Measurements from ENCODE around the gene CHCHD4.

The CHCHD4 gene

DNA sequence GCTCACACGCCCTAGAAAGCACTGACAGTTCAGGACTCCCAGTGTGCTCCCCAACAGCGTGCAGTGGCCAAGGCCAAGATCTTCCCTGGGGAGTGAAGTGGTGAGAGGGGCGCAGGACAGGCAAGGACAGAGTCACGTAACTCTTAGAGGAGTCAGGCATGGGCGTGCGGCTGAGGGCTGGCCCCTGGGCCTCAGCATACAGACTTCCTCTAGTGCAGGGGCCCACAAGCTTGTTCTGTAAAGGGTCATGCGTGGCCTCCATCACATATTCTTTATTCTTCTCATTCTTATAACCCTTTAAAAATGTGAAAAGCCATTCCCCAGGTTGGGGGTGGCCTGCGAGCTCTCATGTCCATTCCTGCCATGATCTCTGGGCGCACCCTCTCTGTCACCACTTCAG is 25.4 kb upstream of the CHCHD4 start:
- DNase-seq (ENCODE audit: low read depth in 2 of 2) = no peak

GRCh38 chr3:14148041-14148985 is 23.6 kb upstream of the CHCHD4 start:
- no peak for DNase-seq (ENCODE audit: low read depth in 2 of 2)

DNA sequence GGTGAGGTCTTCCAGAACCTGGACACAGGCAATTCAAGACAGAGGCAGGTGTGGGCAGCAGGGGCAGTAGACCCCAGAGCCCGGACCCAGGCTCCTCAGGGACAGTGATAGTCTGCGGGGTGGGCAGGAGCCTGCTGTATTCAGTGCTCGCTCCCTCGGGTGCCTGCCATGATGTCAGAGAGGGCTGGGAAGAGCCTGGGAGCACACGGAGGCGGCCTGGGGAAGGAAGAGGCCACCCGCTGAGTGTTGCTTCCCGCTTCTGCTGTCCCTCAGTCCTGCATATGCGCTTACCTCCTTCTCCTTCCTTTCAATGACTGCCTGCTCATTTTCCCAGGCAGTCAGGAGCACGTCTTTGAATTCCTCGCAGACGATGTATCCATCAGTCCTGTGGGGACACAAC is 22.9 kb upstream of the CHCHD4 start:
- no peak for DNase-seq (ENCODE audit: low read depth in 2 of 2)

DNA sequence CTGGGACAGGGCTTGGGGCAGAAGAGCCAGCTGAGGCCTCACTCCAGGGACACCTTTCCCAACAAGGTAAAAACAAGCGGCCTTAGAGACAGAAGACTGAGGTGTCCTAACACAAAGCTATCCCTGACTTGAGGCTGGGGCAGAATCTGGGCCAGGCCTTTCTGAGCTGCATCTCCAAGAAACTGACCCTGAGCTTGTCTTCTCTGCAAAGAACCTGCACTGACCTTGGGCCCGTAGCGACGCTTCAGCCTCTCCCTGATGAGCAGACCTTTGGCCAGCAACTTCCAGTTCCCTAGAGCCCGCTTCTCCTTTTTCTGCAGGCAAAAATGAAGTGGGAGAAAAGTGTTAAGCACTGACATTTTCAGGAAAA is 22.4 kb upstream of the CHCHD4 start:
- no peak for DNase-seq (ENCODE audit: low read depth in 2 of 2)

DNA sequence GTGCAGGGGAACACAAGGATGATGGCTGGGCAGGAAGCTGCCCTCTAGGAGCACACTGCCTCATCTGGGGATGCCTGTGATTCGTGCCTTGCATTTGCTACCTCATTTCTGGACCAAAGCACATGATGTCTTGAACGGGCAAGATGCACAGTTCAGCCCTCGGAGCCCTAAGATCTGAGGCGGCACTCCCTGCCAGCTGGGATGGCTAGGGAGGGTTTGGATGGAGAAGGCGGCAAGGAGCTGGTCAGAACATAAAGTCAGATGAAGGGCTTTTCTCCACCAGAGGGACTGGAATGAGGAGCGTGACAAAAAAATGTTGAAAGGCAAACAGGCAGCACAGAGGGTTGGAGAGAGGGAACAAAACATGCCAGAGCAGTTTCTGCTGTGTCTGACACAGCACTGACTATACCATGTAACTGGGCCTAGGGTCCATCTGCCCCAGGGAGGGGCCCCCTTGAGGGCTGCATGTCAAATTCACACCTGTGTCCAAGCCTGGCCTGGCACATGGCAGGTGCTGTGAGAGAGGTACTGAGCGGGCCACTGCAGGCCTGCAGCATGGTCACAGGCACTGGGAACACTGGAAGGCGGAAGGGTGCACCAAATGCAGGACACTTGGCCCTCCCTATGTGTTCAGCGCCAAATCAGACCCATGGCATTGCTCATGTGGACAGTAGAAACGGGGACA is 21.9 kb upstream of the CHCHD4 start:
- DNase-seq (ENCODE audit: low read depth in 2 of 2) = no peak

- no peak for DNase-seq (ENCODE audit: low read depth in 2 of 2)
These were observed 21.2 kb upstream of the CHCHD4 start for GRCh38 chr3:14145670-14146380.

GRCh38 chr3:14145236-14145635 is 20.6 kb upstream of the CHCHD4 start:
- no peak for DNase-seq (ENCODE audit: low read depth in 2 of 2)

DNA sequence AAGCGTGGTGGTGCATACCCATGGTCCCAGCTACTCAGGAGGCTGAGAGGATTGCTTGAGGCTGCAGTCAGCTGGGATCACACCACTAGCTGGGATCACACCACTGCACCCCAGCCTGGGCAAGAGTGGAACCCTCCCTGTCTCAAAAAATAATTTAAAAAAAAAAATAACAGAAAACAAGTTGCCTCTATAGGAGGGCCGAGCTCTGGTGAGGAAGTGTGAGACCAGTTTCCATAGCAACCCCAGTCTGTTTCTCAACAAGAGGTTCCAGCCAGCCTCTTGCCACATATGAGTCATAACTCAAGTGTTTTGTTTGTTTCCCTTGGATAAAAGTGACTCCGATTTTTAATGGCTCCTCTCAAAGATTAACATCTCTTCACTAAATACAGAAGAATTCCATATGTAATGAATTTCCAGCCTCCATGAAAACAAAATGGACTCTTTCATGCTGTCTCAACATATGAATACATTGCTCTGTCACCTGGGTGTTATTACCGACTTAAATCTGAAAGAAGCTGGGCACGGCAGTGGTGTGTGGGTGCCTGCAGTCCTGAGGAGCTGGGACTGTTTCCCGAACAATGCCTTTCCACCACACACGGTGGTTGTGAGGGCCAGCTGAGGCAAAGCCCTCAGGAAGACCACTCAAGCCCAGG is 19.9 kb upstream of the CHCHD4 start:
- peak; percentile 97 to 98 for DNase-seq (ENCODE audit: low read depth in 2 of 2)

GRCh38 chr3:14143271-14144225 is 18.9 kb upstream of the CHCHD4 start:
- DNase-seq (ENCODE audit: low read depth in 2 of 2) = peak; percentile 93 to 94

- no peak for DNase-seq (ENCODE audit: low read depth in 2 of 2)
These were observed 18.0 kb upstream of the CHCHD4 start for GRCh38 chr3:14142567-14143270.

- DNase-seq (ENCODE audit: low read depth in 2 of 2) = no peak
These were observed 17.1 kb upstream of the CHCHD4 start for GRCh38 chr3:14141602-14142341.

DNA sequence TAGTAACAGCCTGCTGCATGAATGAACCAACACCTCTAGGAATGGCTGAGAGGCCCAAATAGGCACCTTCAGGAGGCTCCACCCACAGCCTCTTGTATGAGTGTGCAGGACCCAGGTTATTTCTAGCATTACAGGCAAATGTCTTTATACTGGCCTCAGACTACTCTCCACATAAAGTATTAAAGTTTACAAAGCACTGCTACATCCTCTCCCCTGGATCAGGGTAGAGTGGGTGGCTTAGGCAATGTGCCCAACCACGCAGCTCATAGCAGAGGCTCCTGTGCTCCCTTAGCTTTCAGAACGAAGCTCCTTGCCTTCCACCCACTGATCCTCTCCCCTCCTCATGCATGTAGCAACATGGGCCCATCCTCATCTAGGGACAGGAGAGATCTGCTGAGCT is 16.5 kb upstream of the CHCHD4 start:
- no peak for DNase-seq (ENCODE audit: low read depth in 2 of 2)

GRCh38 chr3:14140668-14141067 is 16.0 kb upstream of the CHCHD4 start:
- no peak for DNase-seq (ENCODE audit: low read depth in 2 of 2)

DNA sequence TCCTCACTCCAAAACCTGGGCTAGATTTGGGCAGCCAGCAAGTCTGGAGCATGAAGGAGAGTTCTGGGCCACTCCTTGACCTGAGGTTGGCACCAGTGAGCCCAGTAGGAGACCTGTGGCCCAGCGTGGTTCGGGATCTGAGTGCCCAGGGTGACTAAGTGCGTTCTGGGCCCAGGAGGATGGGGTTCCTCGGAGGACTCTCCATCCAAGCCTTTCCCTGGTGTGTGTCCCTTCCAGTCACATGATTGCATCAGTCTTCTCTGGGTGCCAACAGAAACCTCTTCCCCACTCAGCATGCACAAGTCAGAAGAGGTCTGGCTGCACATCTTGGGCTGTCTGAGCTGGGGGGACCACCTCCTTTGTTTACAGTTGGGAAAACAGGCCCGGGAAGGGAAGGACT is 15.1 kb upstream of the CHCHD4 start:
- DNase-seq (ENCODE audit: low read depth in 2 of 2) = no peak

DNA sequence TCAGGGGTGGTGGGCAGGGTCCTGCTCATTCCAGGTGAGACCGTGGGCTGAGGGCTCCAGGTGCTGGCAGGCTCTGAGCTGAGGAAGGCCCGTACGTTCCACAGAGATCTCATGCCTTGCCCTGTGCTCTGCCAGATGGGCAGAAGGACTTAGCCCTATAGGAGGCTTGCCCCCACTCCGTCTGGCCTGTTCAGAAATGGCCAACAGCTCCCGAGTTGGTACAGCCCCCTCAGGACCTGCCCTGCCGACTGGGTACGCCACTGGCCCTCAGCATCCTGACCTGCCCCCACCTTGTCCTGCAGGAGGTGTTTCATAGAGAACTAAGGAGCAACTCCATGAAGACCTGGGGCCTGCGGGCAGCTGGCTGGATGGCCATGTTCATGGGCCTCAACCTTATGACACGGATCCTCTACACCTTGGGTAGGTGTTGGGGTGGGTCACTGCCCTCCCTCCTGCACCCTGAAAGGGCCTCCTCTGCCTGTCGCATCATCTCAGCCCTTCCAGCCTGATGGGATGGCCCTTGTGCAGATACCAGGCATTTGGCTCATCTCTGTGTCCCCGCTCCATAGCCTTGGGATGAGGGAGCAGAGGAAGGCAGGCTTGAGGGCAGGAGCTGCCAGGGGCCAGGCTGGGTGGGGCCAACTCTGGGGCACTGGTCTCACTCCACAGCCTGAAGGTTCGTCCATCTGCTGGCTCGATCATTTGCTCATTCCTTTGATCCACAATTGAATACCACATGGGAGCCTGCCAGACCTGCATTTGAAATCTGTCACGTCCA is 14.4 kb upstream of the CHCHD4 start:
- DNase-seq (ENCODE audit: low read depth in 2 of 2) = no peak

GRCh38 chr3:14138109-14138877 is 13.6 kb upstream of the CHCHD4 start:
- no peak for DNase-seq (ENCODE audit: low read depth in 2 of 2)

DNA sequence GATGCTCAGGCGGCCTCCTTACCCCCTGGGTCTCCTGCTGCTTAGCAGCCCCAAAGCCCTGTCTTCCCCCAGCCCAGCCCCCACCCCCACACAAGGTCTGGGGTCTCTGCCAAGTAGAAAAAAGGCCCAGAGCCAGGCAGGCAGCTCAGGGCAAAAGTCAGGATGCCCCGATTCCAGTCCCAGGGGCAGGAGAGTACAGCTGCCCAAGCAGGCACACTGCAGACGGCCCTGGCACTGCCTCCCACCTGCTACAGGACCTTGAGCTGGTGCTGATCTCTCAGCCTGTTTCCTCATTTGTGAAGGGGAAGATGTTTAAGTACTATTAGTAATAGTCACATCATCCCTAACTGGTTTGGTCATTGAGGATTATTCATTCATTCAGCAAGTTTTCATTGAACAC is 12.8 kb upstream of the CHCHD4 start:
- DNase-seq (ENCODE audit: low read depth in 2 of 2) = no peak

DNA sequence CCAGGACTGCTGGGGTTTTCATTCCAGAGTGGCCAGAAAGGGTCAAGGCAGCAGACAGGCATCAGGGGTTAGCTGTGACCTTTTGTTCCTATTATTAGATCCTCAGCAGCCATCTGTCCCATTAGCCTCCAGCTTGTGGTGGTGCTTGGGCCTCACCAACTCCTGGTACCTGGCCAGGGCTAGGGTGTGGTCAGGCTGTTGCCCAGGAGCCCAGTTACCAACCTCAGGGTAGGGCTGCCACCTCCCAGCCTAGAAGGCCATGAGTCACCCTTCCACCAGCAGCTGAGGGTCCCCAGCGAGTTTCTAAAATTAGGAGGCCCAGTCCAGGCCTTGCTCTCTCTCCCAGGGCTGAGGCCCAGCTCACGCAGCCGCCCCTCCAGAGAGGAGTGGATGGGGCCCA is 12.3 kb upstream of the CHCHD4 start:
- DNase-seq (ENCODE audit: low read depth in 2 of 2) = no peak

Data from fibroblast of skin of left quadriceps (primary cell).